SK-N-SH treated with all-trans-retinoic acid at 6 μM for 48 hours (cell line): Measurements from ENCODE around the gene SHC1.

Experiments
- ARNTL ChIP-seq: fragments of 450-650 bp; formaldehyde crosslinking; IDR thresholded peaks from 2 replicates; pipeline ENCODE4 v1.5.0; 2020; ENCODE audit warnings: low read depth, mild to moderate bottlenecking, moderate library complexity, borderline replicate concordance
- CREB5 ChIP-seq: fragments of 250-450 bp; sonication (Bioruptor Pico); IDR thresholded peaks from 2 replicates; pipeline ENCODE4 v1.5.1; 2020; ENCODE audit warnings: low read depth, mild to moderate bottlenecking, moderate library complexity
- CSRNP3 ChIP-seq: fragments of 250-450 bp; sonication (Bioruptor Pico); IDR thresholded peaks from 2 replicates; pipeline ENCODE4 v1.5.1; 2021; ENCODE audit warnings: mild to moderate bottlenecking, moderate library complexity
- ESRRG ChIP-seq: fragments of 250-450 bp; sonication (Bioruptor Pico); IDR thresholded peaks from 2 replicates; pipeline ENCODE4 v1.6.1; 2021; ENCODE audit warnings: mild to moderate bottlenecking
- ISL1 ChIP-seq: fragments of 250-450 bp; sonication (Bioruptor Pico); IDR thresholded peaks from 2 replicates; pipeline ENCODE4 v2.1.2; 2022; ENCODE audit warnings: mild to moderate bottlenecking, moderate library complexity
- RARB ChIP-seq: fragments of 250-450 bp; sonication (Bioruptor Pico); IDR thresholded peaks from 2 replicates; pipeline ENCODE4 v1.8.0; 2021; ENCODE audit warnings: mild to moderate bottlenecking, moderate library complexity
- ZFP3 ChIP-seq: fragments of 250-450 bp; sonication (Bioruptor Pico); IDR thresholded peaks from 2 replicates; pipeline ENCODE4 v1.5.0; 2020; ENCODE audit warnings: mild to moderate bottlenecking, moderate library complexity

DNA sequence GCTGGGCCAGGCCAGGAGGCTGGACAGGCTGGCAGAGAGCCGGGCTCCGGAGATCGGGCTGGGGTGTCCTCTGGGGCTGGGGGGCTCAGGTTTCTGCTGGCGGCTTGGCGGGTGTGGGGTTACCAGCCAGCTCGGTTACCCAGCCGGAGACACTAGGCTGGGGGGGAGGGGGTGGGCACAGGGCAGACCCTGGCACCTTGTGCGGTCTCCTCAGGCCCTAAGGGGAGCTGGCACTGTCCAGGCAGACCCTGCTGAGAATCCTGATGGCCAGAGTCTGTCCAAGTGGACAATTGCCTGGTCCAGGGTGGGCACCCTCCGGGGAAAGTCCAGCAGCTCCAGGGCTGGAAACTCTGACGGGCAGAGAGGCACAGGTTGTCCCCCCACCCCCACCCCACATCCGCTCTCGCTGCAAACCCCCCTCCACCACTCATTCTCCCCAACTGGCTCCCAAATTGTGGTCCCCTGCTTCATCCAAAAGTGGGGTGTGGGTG, 38.7 kb upstream of the SHC1 start:
- TF ChIP-seq CREB5 (CRISPR knock-in tag) (no peak), ESRRG (CRISPR knock-in tag) (no peak), ZFP3 (CRISPR knock-in tag) (no peak), ARNTL (CRISPR knock-in tag) (no peak), CSRNP3 (CRISPR knock-in tag) (no peak), ISL1 (CRISPR knock-in tag) (no peak), RARB (CRISPR knock-in tag) (no peak)
